HepG2 (cell line): Measurements from ENCODE around the gene TUBA4B. TPM values are rescaled to one million over a fixed set of nuclear protein-coding genes. Genes with fewer than 3 reads are reported as not detected.

Experiments
- ATRX ChIP-seq: sonication (generic); formaldehyde crosslinking; IDR thresholded peaks from 2 replicates; pipeline ENCODE4 v1.4.0; 2020; ENCODE audit warnings: missing genetic modification reagents, borderline replicate concordance
- EZH2 ChIP-seq: conservative IDR thresholded peaks from 2 replicates; pipeline ENCODE4 v1.6.1; 2012; ENCODE audit warnings: mild to moderate bottlenecking, low read depth, low read length, moderate library complexity
- IKZF1 ChIP-seq: fragments of 450-650 bp; IDR thresholded peaks from 2 replicates; pipeline ENCODE4 v1.7.1; 2016
- LBX2 ChIP-seq: sonication (generic); formaldehyde crosslinking; IDR thresholded peaks from 2 replicates; pipeline ENCODE4 v1.5.0; 2020; ENCODE audit warnings: missing genetic modification reagents, mild to moderate bottlenecking, borderline replicate concordance
- NFAT5 ChIP-seq: sonication (generic); formaldehyde crosslinking; IDR thresholded peaks from 2 replicates; pipeline ENCODE4 v1.4.0; 2020; ENCODE audit warnings: missing genetic modification reagents
- RARG ChIP-seq: sonication (generic); formaldehyde crosslinking; IDR thresholded peaks from 2 replicates; pipeline ENCODE4 v1.4.0; 2020; ENCODE audit warnings: low read depth, mild to moderate bottlenecking, missing genetic modification reagents
- RELA ChIP-seq: sonication (generic); formaldehyde crosslinking; IDR thresholded peaks from 2 replicates; pipeline ENCODE4 v1.4.0; 2020; ENCODE audit warnings: missing genetic modification reagents
- TIGD3 ChIP-seq: sonication (generic); formaldehyde crosslinking; IDR thresholded peaks from 2 replicates; pipeline ENCODE4 v1.5.1; 2020; ENCODE audit warnings: mild to moderate bottlenecking, missing genetic modification reagents, borderline replicate concordance
- ZFP36L2 ChIP-seq: sonication (generic); formaldehyde crosslinking; IDR thresholded peaks from 2 replicates; pipeline ENCODE4 v1.4.0; 2020; ENCODE audit warnings: missing genetic modification reagents
- ZKSCAN5 ChIP-seq: sonication (generic); formaldehyde crosslinking; IDR thresholded peaks from 2 replicates; pipeline ENCODE4 v1.5.1; 2020; ENCODE audit warnings: mild to moderate bottlenecking, missing genetic modification reagents
- ZNF121 ChIP-seq: sonication (generic); formaldehyde crosslinking; IDR thresholded peaks from 2 replicates; pipeline ENCODE4 v1.5.0; 2020; ENCODE audit warnings: mild to moderate bottlenecking, missing genetic modification reagents
- ZNF253 ChIP-seq: sonication (generic); formaldehyde crosslinking; IDR thresholded peaks from 2 replicates; pipeline ENCODE4 v1.8.0; 2022; ENCODE audit warnings: mild to moderate bottlenecking, missing genetic modification reagents, borderline replicate concordance
- ZNF335 ChIP-seq: sonication (generic); formaldehyde crosslinking; IDR thresholded peaks from 2 replicates; pipeline ENCODE4 v1.4.0; 2020; ENCODE audit warnings: missing genetic modification reagents
- ZNF547 ChIP-seq: sonication (generic); formaldehyde crosslinking; IDR thresholded peaks from 2 replicates; pipeline ENCODE4 v1.5.1; 2020; ENCODE audit warnings: mild to moderate bottlenecking, missing genetic modification reagents
- ZNF816 ChIP-seq: sonication (generic); formaldehyde crosslinking; IDR thresholded peaks from 2 replicates; pipeline ENCODE4 v1.8.0; 2022; ENCODE audit warnings: missing genetic modification reagents, mild to moderate bottlenecking, borderline replicate concordance
- polyA plus RNA-seq, 8 experiments: library from polyadenylated mRNA; depleted of rRNA in 3 of 8; stranded (reverse) in 7 of 8; unstranded in 1 of 8; fragments of >200 nt; fragmentation: Illumina TruSeq in 4 of 8; extraction: Trizol in 4 of 8; gene quantifications; 2 replicates each; pipeline versions ENCODE4 v1.2.1 to v1.2.3, GENCODE V29; 2011 to 2016; ENCODE audit warnings: low read depth in 4 of 8, missing spikeins in 1 of 8, mixed read lengths in 1 of 8; ENCODE audit not compliant: insufficient read depth in 1 of 8
- total RNA-seq, 5 experiments: library from RNA; depleted of rRNA; stranded (reverse); fragments of >200 nt; fragmentation: Illumina TruSeq; extraction: Trizol; gene quantifications; 2 replicates each; pipeline ENCODE4 v1.2.3, GENCODE V29; 2016; ENCODE audit warnings: low read depth in 1 of 5
- TF ChIP-seq, protein P1 (sequence below): sonication (generic); formaldehyde crosslinking; IDR thresholded peaks from 2 replicates; pipeline ENCODE4 v1.4.0; 2020; ENCODE audit warnings: low read depth, mild to moderate bottlenecking, missing genetic modification reagents
- TF ChIP-seq, protein P2 (sequence below): sonication (generic); formaldehyde crosslinking; IDR thresholded peaks from 2 replicates; pipeline ENCODE4 v1.4.0; 2020; ENCODE audit warnings: mild to moderate bottlenecking, missing genetic modification reagents
- TF ChIP-seq, protein P3 (sequence below): sonication (generic); formaldehyde crosslinking; IDR thresholded peaks from 2 replicates; pipeline ENCODE4 v1.5.0; 2020; ENCODE audit warnings: missing genetic modification reagents, mild to moderate bottlenecking, borderline replicate concordance

The TUBA4B gene
- total and polyA plus RNA-seq, 2 of the 13 experiments (the other 11 are each of a cell fraction or from before 2014, with no cell fraction given), result 0.18 to 0.22 TPM

GRCh38 chr2:219245148-219245898 is 7.7 kb upstream of the TUBA4B start, which contains the start of the genes GLB1L and STK16 (continued):
- TF ChIP-seq RARG (CRISPR knock-in tag) (no peak), ZFP36L2 (CRISPR knock-in tag) (no peak), ZNF121 (CRISPR knock-in tag) (peak; percentile 91), RELA (CRISPR knock-in tag) (peak; percentile 90), TIGD3 (no peak; the same call in 1 of the 2 replicates), ZKSCAN5 (peak; percentile 63; the same call in 1 of the 2 replicates), EZH2 (no peak), ZNF253 (CRISPR knock-in tag) (no peak), IKZF1 (no peak), ZNF335 (CRISPR knock-in tag) (peak; percentile 80; the same call in 1 of the 2 replicates), LBX2 (CRISPR knock-in tag) (peak; percentile 94), ZNF816 (CRISPR knock-in tag) (peak; percentile 81; the same call in 1 of the 2 replicates), NFAT5 (CRISPR knock-in tag) (peak; percentile 42; the same call in 1 of the 2 replicates), ATRX (CRISPR knock-in tag) (no peak), ZNF547 (peak; percentile 91)
- TF ChIP-seq, protein P1, sequence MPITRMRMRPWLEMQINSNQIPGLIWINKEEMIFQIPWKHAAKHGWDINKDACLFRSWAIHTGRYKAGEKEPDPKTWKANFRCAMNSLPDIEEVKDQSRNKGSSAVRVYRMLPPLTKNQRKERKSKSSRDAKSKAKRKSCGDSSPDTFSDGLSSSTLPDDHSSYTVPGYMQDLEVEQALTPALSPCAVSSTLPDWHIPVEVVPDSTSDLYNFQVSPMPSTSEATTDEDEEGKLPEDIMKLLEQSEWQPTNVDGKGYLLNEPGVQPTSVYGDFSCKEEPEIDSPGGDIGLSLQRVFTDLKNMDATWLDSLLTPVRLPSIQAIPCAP (CRISPR knock-in tag), result no peak
- TF ChIP-seq, protein P2, sequence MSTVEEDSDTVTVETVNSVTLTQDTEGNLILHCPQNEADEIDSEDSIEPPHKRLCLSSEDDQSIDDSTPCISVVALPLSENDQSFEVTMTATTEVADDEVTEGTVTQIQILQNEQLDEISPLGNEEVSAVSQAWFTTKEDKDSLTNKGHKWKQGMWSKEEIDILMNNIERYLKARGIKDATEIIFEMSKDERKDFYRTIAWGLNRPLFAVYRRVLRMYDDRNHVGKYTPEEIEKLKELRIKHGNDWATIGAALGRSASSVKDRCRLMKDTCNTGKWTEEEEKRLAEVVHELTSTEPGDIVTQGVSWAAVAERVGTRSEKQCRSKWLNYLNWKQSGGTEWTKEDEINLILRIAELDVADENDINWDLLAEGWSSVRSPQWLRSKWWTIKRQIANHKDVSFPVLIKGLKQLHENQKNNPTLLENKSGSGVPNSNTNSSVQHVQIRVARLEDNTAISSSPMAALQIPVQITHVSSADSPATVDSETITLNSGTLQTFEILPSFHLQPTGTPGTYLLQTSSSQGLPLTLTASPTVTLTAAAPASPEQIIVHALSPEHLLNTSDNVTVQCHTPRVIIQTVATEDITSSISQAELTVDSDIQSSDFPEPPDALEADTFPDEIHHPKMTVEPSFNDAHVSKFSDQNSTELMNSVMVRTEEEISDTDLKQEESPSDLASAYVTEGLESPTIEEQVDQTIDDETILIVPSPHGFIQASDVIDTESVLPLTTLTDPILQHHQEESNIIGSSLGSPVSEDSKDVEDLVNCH, result no peak
- TF ChIP-seq, protein P3, sequence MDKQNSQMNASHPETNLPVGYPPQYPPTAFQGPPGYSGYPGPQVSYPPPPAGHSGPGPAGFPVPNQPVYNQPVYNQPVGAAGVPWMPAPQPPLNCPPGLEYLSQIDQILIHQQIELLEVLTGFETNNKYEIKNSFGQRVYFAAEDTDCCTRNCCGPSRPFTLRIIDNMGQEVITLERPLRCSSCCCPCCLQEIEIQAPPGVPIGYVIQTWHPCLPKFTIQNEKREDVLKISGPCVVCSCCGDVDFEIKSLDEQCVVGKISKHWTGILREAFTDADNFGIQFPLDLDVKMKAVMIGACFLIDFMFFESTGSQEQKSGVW (CRISPR knock-in tag), result no peak
